Prostate gland (tissue), 2 donors: ENCODE results near the gene ATXN1.

Experiments used
- POLR2AphosphoS5 ChIP-seq: sonication (generic); formaldehyde crosslinking; IDR thresholded peaks from one replicate; pipeline ENCODE4 v1.6.1; 2017; ENCODE audit warnings: antibody characterized with exemption
- TF ChIP-seq, protein P1 (sequence below), 4 experiments: fragments of 200-600 bp in 2 of 4; fragments of 450-650 bp in 2 of 4; sonication (generic) in 2 of 4; IDR thresholded peaks; 1 replicate in 3 of 4; 2 replicates in 1 of 4; pipeline ENCODE4 v1.5.1; 2016 to 2019; ENCODE audit warnings: antibody characterized with exemption in 4 of 4, mild to moderate bottlenecking in 2 of 4, moderate library complexity in 2 of 4

DNA sequence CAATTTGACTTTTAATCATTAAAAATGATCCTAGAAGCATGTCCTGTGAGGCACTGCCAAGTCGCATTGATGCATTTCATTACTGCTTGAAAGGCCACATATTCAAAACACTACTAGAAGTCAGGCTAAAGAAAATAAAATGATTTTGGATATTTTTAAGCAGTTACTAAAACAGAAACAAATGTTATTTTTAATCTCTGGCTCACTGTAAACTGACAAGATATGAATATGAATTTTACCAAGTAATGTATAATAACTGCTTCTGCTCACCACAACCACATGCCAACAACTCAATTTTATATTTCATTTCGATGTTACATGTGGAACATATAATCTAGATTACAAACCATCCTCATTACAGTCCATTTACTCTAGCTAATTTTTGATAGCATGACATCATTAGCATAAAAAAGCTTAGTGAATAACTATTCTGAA, 90.6 kb downstream of the ATXN1 start:
- TF ChIP-seq POLR2AphosphoS5: no peak
- TF ChIP-seq, protein P1, sequence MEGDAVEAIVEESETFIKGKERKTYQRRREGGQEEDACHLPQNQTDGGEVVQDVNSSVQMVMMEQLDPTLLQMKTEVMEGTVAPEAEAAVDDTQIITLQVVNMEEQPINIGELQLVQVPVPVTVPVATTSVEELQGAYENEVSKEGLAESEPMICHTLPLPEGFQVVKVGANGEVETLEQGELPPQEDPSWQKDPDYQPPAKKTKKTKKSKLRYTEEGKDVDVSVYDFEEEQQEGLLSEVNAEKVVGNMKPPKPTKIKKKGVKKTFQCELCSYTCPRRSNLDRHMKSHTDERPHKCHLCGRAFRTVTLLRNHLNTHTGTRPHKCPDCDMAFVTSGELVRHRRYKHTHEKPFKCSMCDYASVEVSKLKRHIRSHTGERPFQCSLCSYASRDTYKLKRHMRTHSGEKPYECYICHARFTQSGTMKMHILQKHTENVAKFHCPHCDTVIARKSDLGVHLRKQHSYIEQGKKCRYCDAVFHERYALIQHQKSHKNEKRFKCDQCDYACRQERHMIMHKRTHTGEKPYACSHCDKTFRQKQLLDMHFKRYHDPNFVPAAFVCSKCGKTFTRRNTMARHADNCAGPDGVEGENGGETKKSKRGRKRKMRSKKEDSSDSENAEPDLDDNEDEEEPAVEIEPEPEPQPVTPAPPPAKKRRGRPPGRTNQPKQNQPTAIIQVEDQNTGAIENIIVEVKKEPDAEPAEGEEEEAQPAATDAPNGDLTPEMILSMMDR (IDR thresholded peaks at IDR 0.05): no peak
